Left colon (tissue), 2 donors: ENCODE measurements around the gene RENBP. TPM values are rescaled to one million over a fixed set of nuclear protein-coding genes. Genes with fewer than 3 reads are reported as not detected.
A peak's percentile ranks its signal among the peaks of the same experiment; 100 is the strongest.
"Not testable (repeated sequence)": the region's sequence is repeated elsewhere in the genome, so short reads cannot be mapped to it uniquely, and the experiment has no call there.

ENCODE experiments used
- ATAC-seq: fragments of 200-7000 bp; cut with Tn5 transposase; one replicate; pipeline ENCODE4 v1.9.1; 2020; ENCODE audit warnings: mild to moderate bottlenecking, moderate library complexity
- DNase-seq, 2 donors: peaks; one replicate each; pipeline ENCODE4 v3.0.0-alpha.2; 2020
- intact Hi-C, 2 donors: fragments of 100-400 bp; cut with DNase I in 1 of 2; cut with micrococcal nuclease in 1 of 2; formaldehyde crosslinking; loops; one replicate each; pipeline versions ENCODE4 v1.11.2 to v1.14.0; 2022; cut with DNase I, micrococcal nuclease
- long read RNA-seq: library from polyadenylated mRNA; unstranded; transcript quantifications from one replicate; pipeline ENCODE4 v2.0.0, GENCODE V29; 2021
- total RNA-seq, 2 donors: library from RNA; stranded (reverse); fragmentation: NEBNext Ultra II Directional; extraction: Animal tissue kit (Norgen Biotek cat#: 25700); gene quantifications; one replicate each; pipeline ENCODE4 v1.2.1, GENCODE V29; 2021
- donor health status: DM: no; HTN: no; CAD: no.
- donor health status: DM: yes; HTN: yes; CAD: no.

The RENBP gene
- total RNA-seq = 1 to 10 TPM; 3.8 to 8.6 TPM
- long read RNA-seq = 0 reads

- ATAC-seq (peak; percentile 54), DNase-seq (peak; percentile 61 to 63)
- intact Hi-C loops = no loop called here
Observed at GRCh38 chrX:153944140-153944799, at the start of gene RENBP. Gene RENBP, minus strand, starts transcription at chrX:153944643. Its CDS starts 33 bp downstream, at chrX:153944610.

DNA sequence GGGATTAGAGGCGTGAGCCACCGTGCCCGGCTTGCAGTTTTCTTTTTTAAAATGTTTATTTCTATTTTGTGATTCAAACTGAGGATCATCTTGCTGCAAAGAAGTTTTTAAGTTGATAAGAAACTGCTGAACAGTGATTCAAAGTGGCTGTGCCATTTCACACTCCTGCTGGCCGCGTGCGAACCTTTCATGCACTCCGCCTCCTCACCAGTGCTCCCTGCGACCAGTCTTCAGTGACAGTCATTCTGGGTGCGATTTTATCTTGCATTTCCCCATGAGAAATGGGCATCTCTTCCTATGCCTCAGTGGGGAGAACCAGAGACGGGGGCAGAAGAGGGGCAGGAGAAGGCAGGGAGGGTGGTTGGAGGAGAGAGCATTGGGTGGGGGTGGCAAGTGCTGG is 49.5 kb upstream of the RENBP start:
- DNase-seq (no peak), ATAC-seq (no peak)
- intact Hi-C loops = no loop called here

DNA sequence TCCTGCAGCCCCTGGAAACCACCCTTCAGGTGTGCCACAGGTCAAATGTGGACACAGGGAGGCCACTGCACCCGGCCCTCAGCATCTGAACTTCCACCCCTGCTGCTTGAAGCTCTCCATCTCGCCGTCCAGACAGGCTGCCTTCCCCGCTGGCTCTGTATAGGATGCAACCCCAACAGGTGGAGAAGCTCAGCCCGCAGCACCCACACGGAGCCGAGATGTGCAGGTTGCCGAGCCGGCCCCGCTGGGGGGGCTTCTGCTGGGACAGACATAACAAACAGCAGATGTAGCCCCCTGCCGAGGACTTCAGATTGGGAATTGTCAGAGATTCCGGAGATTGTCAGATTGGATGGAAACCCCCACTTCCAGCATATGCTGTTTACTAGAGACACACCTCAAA is 48.6 kb upstream of the RENBP start:
- intact Hi-C loops = no loop called here
- no peak for ATAC-seq
- no peak for DNase-seq

- DNase-seq (no peak), ATAC-seq (no peak)
- intact Hi-C loops = no loop called here
Observed at GRCh38 chrX:153992180-153992579, 47.7 kb upstream of the RENBP start.

DNA sequence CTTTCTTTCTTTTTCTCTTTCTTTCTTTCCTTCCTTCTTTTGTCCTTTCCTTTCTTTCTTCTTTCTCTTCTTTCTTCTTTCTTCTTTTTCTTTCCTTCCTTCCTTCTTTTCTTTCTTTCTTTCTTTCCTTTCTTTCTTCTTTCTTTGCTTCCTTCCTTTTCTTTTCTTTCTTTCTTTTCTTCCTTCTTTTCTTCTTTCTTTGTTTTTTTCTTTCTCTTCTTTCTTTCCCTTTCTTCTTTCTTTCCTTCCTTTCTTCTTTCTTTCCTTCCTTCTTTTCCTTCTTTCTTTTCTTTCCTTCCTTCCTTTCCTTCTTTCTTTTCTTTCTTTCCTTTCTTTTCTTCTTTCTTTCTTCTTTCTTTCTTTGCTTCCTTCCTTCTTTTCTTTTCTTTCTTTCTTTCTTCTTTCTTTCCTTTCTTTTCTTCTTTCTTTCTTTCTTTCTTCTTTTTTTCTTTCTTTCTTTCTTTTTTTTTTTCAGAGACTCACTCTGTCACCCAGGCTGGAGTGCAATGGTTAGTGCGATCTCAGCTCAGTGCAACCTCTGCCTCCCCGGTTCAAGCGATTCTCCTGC is 46.7 kb upstream of the RENBP start:
- no peak for DNase-seq
- ATAC-seq = no peak
- intact Hi-C loops = no loop called here

GRCh38 chrX:153989973-153990655 is 45.7 kb upstream of the RENBP start:
- no peak for DNase-seq
- no peak for ATAC-seq
- intact Hi-C loops = no loop called here

- DNase-seq = no peak
- no peak for ATAC-seq
- intact Hi-C loops = no loop called here
Observed at GRCh38 chrX:153988493-153988892, 44.0 kb upstream of the RENBP start.

- intact Hi-C loops = no loop called here
- no peak for DNase-seq
- ATAC-seq = no peak
Observed at GRCh38 chrX:153984351-153985178, 40.1 kb upstream of the RENBP start.

GRCh38 chrX:153983321-153983801 is 38.9 kb upstream of the RENBP start:
- DNase-seq (no peak), ATAC-seq (no peak)
- intact Hi-C loops = no loop called here

- ATAC-seq (no peak), DNase-seq (peak in 1 of 2 donors; percentile 38)
- intact Hi-C loops = no loop called here
Observed at GRCh38 chrX:153981771-153982533, 37.5 kb upstream of the RENBP start.

GRCh38 chrX:153981231-153981630 is 36.8 kb upstream of the RENBP start:
- ATAC-seq (no peak), DNase-seq (no peak)
- intact Hi-C loops = no loop called here

- ATAC-seq = peak; percentile 73
- DNase-seq, intact Hi-C loops: not testable (repeated sequence)
Observed at GRCh38 chrX:153980394-153980793, 36.0 kb upstream of the RENBP start.

DNA sequence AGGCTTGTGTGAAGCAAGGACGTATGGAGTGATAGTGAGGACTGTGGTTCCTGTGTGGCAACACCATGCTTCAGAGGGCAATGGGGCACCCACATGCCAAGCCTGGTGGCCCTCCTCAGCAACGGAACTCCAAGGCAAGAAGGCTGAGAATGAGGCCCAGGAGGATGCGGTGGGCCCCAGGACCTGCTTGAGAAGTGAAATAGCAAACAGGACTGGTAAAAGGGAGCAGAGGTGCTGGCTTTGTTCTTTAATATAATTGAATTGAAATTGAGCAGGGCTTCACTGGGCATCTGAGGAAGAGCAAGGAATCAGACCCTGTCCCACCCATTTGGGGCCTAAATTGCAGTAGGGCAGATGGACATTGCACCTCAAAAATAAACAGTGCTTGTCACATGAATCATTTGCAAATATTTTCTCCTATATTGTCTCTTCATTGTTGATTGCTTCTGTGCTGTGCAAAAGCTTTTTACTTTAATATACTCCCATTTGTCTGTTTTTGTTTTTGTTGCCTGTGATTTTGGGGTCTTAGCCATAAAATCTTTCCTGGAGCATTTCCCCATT is 30.4 kb upstream of the RENBP start:
- DNase-seq (no peak), ATAC-seq (no peak)
- intact Hi-C loops = no loop called here

GRCh38 chrX:153974003-153974725 is 29.7 kb upstream of the RENBP start:
- DNase-seq (peak in 1 of 2 donors; percentile 41), ATAC-seq (no peak)
- intact Hi-C loops = no loop called here

- ATAC-seq (no peak), DNase-seq (no peak)
Observed at GRCh38 chrX:153973127-153974002, 28.9 kb upstream of the RENBP start.

DNA sequence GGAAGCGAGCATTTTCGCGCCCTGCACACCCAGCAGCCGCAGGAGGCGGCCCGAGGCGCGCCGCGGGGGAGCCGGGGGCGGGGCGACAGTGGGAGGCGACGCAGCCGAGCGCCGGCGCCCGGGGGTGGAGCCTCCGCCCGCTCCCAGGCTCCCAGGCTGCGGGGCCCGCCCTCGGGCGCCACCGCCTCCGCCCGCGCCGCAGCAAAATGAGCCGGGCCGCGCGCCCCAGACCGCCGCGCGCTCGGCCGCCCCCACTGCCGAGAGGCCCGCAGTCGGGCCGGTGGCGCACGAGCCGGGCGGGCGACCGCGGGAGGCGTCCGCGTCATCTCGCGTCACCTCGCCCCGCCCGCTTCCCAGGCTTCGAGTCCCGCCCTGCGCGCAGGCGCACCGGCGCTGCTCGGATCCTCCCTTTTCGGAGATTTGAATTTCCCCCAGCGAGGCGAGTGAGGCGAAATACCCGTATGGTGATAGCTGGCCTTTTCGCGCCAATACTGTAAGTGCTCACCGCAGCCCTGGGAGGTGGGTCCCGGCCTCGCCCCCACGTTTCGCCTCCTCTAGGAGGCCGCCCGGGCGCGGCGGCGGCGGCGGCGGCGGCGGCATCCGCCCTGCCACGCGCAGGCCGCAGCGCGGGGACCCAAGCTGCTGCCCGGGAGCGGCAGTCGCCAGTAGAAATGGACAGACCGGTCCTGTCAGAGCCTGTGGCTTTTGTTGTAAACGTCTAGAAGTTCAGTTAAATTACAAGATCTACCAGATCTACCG is 28.1 kb upstream of the RENBP start, which contains the start of gene TMEM187:
Gene TMEM187 (plus strand): TSS at position 387 of the 759 bp plus-strand sequence. CDS start 9,309 bp downstream, outside the sequence.
- DNase-seq = peak; percentile 87 to 90
- intact Hi-C loops = no loop called here
- ATAC-seq = peak; percentile 63

More at GRCh38 chrX:153973127-153974002, 28.9 kb upstream of the RENBP start:
- intact Hi-C loops = no loop called here
